PC-3 (cell line): ENCODE results near the gene CTAG1B. TPM values are rescaled to one million over a fixed set of nuclear protein-coding genes. Genes with fewer than 3 reads are reported as not detected.
A peak's percentile ranks its signal among the peaks of the same experiment; 100 is the strongest.

ENCODE experiments used
- ATAC-seq: fragments of 200-7000 bp; cut with Tn5 transposase; 2 replicates; pipeline ENCODE4 v1.9.1; 2020; ENCODE audit warnings: mild to moderate bottlenecking, moderate library complexity
- BruUV-seq: library from RNA; stranded (reverse); fragments of 400-500 nt; replicated peaks from 2 replicates; lab custom pipeline; 2021; lab: Mats Ljungman, UMichigan
- CTCF ChIA-PET: fragments of 300-600 bp; sonication (Branson Sonifier 250); formaldehyde crosslinking; loops from one replicate; lab custom pipeline; 2022; ENCODE audit warnings: antibody characterized with exemption; lab: Charles Lee
- POLR2A ChIA-PET: fragments of 300-600 bp; sonication (Branson Sonifier 250); formaldehyde crosslinking; loops from one replicate; lab custom pipeline; 2022; ENCODE audit warnings: antibody characterized with exemption; ENCODE audit not compliant: unreplicated experiment; lab: Charles Lee
- DNase-seq: peaks from one replicate; pipeline ENCODE4 v3.0.0-alpha.2; 2015
- H2AFZ ChIP-seq: fragments of 300-600 bp; sonication (generic); 2 replicates; pipeline ENCODE4 v1.6.0; 2016; ENCODE audit warnings: antibody characterized with exemption, low read length
- H3F3A ChIP-seq: fragments of 300-600 bp; sonication (generic); one replicate; pipeline ENCODE4 v1.6.0; 2017; ENCODE audit warnings: antibody characterized with exemption, low read length, control low read depth, mild to moderate bottlenecking; ENCODE audit not compliant: unreplicated experiment
- H3K27ac ChIP-seq: fragments of 300-600 bp; sonication (generic); 2 replicates; pipeline ENCODE4 v1.5.1; 2016; ENCODE audit warnings: mild to moderate bottlenecking, low read length
- H3K27me3 ChIP-seq: fragments of 300-600 bp; sonication (generic); 2 replicates; pipeline ENCODE4 v1.6.1; 2016; ENCODE audit warnings: low read length, mixed read lengths
- H3K36me3 ChIP-seq: fragments of 300-600 bp; sonication (generic); 2 replicates; pipeline ENCODE4 v1.6.1; 2016; ENCODE audit warnings: low read depth, mixed run types, low read length, mixed read lengths
- H3K4me1 ChIP-seq: fragments of 300-600 bp; sonication (generic); 2 replicates; pipeline ENCODE4 v1.5.1; 2016; ENCODE audit warnings: low read length; ENCODE audit not compliant: insufficient read depth
- H3K4me2 ChIP-seq: fragments of 300-600 bp; sonication (generic); 2 replicates; pipeline ENCODE4 v1.6.0; 2016; ENCODE audit warnings: low read length
- H3K4me3 ChIP-seq: fragments of 300-600 bp; sonication (generic); 2 replicates; pipeline ENCODE4 v1.5.1; 2016; ENCODE audit warnings: mild to moderate bottlenecking, low read length, mixed read lengths
- H3K79me2 ChIP-seq: fragments of 300-600 bp; sonication (generic); 2 replicates; pipeline ENCODE4 v1.6.1; 2017; ENCODE audit warnings: low read length, mixed read lengths
- H3K9ac ChIP-seq: fragments of 300-600 bp; sonication (generic); 2 replicates; pipeline ENCODE4 v1.6.0; 2016; ENCODE audit warnings: mild to moderate bottlenecking, low read length
- H3K9me2 ChIP-seq: fragments of 300-600 bp; sonication (generic); replicated peaks from 2 replicates; pipeline ENCODE4 v1.6.1; 2016; ENCODE audit warnings: mixed run types, low read length, mixed read lengths
- H3K9me3 ChIP-seq: fragments of 300-600 bp; sonication (generic); 2 replicates; pipeline ENCODE4 v1.6.1; 2016; ENCODE audit warnings: low read length, mixed read lengths
- H4K20me1 ChIP-seq: fragments of 300-600 bp; sonication (generic); 2 replicates; pipeline ENCODE4 v1.6.1; 2016; ENCODE audit warnings: low read length, mixed read lengths
- EZH2 ChIP-seq: fragments of 300-600 bp; sonication (generic); IDR thresholded peaks from one replicate; pipeline ENCODE4 v1.6.1; 2017; ENCODE audit warnings: antibody characterized with exemption, mild to moderate bottlenecking, low read length; ENCODE audit not compliant: unreplicated experiment
- EZH2phosphoT487 ChIP-seq: fragments of 300-600 bp; sonication (generic); IDR thresholded peaks from 2 replicates; pipeline ENCODE4 v1.6.1; 2018; ENCODE audit warnings: mild to moderate bottlenecking, antibody characterized with exemption, low read length, borderline replicate concordance
- intact Hi-C: fragments of 100-400 bp; cut with micrococcal nuclease; formaldehyde crosslinking; loops from 2 replicates; pipeline ENCODE4 v1.9.0; 2023
- total RNA-seq: library from RNA; depleted of rRNA; stranded (reverse); fragments of >200 nt; gene quantifications from 2 replicates; pipeline ENCODE4 v1.2.3, GENCODE V29; 2014
- TF ChIP-seq, protein P1 (sequence below): fragments of 300-600 bp; sonication (generic); conservative IDR thresholded peaks from 2 replicates; pipeline ENCODE4 v1.5.1; 2017; ENCODE audit warnings: antibody characterized with exemption, low read depth, mild to moderate bottlenecking, low read length

Gene CTAG1B
- total RNA-seq, 1 experiment from 2014 or later: not detected

GRCh38 chrX:154595559-154596249 is 23.4 kb downstream of the CTAG1B start:
- H3K4me2 ChIP-seq: peak overlapping the region; percentile 65
- H3K27me3 ChIP-seq: no peaks in the 10 kb centered on the region
- no peaks in the 10 kb centered on the region for H3F3A ChIP-seq
- intact Hi-C loops: loop anchor here (1.0 kb wide), 1 partner anchor 9 kb away; no protein-coding TSS in a partner anchor
- H3K36me3 ChIP-seq: no peaks in the 10 kb centered on the region
- DNase-seq (peak; percentile 13), ATAC-seq (no peak)
- TF ChIP-seq, protein P1, sequence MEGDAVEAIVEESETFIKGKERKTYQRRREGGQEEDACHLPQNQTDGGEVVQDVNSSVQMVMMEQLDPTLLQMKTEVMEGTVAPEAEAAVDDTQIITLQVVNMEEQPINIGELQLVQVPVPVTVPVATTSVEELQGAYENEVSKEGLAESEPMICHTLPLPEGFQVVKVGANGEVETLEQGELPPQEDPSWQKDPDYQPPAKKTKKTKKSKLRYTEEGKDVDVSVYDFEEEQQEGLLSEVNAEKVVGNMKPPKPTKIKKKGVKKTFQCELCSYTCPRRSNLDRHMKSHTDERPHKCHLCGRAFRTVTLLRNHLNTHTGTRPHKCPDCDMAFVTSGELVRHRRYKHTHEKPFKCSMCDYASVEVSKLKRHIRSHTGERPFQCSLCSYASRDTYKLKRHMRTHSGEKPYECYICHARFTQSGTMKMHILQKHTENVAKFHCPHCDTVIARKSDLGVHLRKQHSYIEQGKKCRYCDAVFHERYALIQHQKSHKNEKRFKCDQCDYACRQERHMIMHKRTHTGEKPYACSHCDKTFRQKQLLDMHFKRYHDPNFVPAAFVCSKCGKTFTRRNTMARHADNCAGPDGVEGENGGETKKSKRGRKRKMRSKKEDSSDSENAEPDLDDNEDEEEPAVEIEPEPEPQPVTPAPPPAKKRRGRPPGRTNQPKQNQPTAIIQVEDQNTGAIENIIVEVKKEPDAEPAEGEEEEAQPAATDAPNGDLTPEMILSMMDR: no peak
- TF ChIP-seq EZH2 (no peak), EZH2phosphoT487 (no peak)
- H3K4me1 ChIP-seq: peaks cover 39% of the 10 kb centered on the region
- BruUV-seq: no TSS peak
- ChIA-PET POLR2A (no interaction called here), CTCF (interaction anchor here (0.7 kb wide), 1 partner anchor 153 kb away, joined by 3 read pairs; no protein-coding TSS in a partner anchor)
- no peak overlapping the region for H2AFZ ChIP-seq
- H3K4me3 ChIP-seq: no peak overlapping the region
- no peak overlapping the region for H3K9ac ChIP-seq
- H3K27ac ChIP-seq: peak overlapping the region; percentile 14; the same call in 1 of the 2 replicates
- H3K79me2 ChIP-seq: no peaks in the 10 kb centered on the region
- no peaks in the 10 kb centered on the region for H4K20me1 ChIP-seq
- H3K9me3 ChIP-seq: no peaks in the 10 kb centered on the region
- no peaks in the 10 kb centered on the region for H3K9me2 ChIP-seq

- Histone ChIP-seq H3F3A (no peaks in the 10 kb centered on the region), H4K20me1 (no peaks in the 10 kb centered on the region), H3K9ac (no peak overlapping the region), H3K9me3 (no peaks in the 10 kb centered on the region), H2AFZ (no peak overlapping the region), H3K27me3 (no peaks in the 10 kb centered on the region), H3K36me3 (no peaks in the 10 kb centered on the region), H3K4me3 (no peak overlapping the region), H3K79me2 (no peaks in the 10 kb centered on the region), H3K4me1 (peaks cover 28% of the 10 kb centered on the region), H3K4me2 (no peak overlapping the region), H3K27ac (no peak overlapping the region), H3K9me2 (no peaks in the 10 kb centered on the region)
- CTCF ChIA-PET: no interaction called here
- BruUV-seq: no TSS peak
- intact Hi-C loops: no loop called here
- no peak for TF ChIP-seq EZH2
- no peak for TF ChIP-seq EZH2phosphoT487
- TF ChIP-seq, protein P1: no peak
- DNase-seq (no peak), ATAC-seq (no peak)
- POLR2A ChIA-PET: no interaction called here
Measured at GRCh38 chrX:154594491-154594890, 24.6 kb downstream of the CTAG1B start.

GRCh38 chrX:154593201-154593600 is 25.9 kb downstream of the CTAG1B start:
- H3K4me1 ChIP-seq: peaks cover 26% of the 10 kb centered on the region
- TF ChIP-seq EZH2 (no peak), EZH2phosphoT487 (no peak)
- TF ChIP-seq, protein P1: no peak
- no peak overlapping the region for H2AFZ ChIP-seq
- H3K36me3 ChIP-seq: no peaks in the 10 kb centered on the region
- no peak overlapping the region for H3K4me3 ChIP-seq
- intact Hi-C loops: no loop called here
- BruUV-seq: no TSS peak
- no peaks in the 10 kb centered on the region for H4K20me1 ChIP-seq
- DNase-seq (no peak), ATAC-seq (no peak)
- no peaks in the 10 kb centered on the region for H3F3A ChIP-seq
- H3K79me2 ChIP-seq: no peaks in the 10 kb centered on the region
- CTCF ChIA-PET: no interaction called here
- H3K27me3 ChIP-seq: no peaks in the 10 kb centered on the region
- no peak overlapping the region for H3K27ac ChIP-seq
- H3K9me2 ChIP-seq: no peaks in the 10 kb centered on the region
- no peaks in the 10 kb centered on the region for H3K9me3 ChIP-seq
- POLR2A ChIA-PET: no interaction called here
- H3K9ac ChIP-seq: no peak overlapping the region
- no peak overlapping the region for H3K4me2 ChIP-seq
